Measurements from ENCODE around the gene TSPAN11.

The TSPAN11 gene

DNA sequence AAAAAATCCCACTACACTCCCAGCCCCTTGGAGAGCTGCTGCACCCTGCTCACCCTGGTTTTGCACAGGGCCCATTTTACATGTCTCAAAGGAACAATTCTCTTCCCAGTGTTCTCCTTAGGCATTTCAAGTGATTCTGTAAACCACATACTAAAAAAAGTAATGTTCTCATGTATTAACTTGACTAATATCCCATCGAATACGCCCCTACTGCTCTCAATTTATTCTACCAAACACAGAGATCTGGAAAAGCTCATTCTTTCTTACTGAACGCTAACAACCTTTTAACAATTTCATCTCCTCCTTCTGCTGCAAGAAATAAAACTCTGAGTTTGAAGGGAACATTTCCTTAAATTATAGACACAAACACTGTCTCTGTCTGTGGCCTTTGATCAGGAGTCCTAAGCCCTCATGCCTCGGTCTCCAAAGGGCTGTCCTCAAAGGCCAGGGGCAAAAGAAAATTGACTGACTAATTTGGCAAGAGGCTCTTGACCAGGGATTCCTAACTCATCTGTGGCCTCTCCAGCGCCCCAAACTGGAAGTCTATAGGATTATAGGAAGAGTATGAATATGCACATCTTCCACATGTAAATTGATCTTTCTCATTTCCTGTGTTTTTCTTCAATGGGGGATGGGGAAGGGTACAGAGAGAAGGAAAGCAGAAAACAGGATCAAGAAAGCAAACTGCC is 17.1 kb upstream of the TSPAN11 start:
- no peak overlapping the region for H3K27ac ChIP-seq (ENCODE audit: low read depth, low read length)
- H3K36me3 ChIP-seq (ENCODE audit: control insufficient read depth in 5 of 5, insufficient read depth in 5 of 5, low read length in 5 of 5), result no peaks in the 10 kb centered on the region
- no peak overlapping the region for H3K9ac ChIP-seq (ENCODE audit: low read length in 5 of 5)
- H3K9me3 ChIP-seq (ENCODE audit: control insufficient read depth in 5 of 5, low read length in 5 of 5), result no peaks in the 10 kb centered on the region
- H3K27me3 ChIP-seq (ENCODE audit: control insufficient read depth in 5 of 5, insufficient read depth in 4 of 5, low read length in 5 of 5), result no peaks in the 10 kb centered on the region
- peaks cover 2 to 19% (median 10%) of the 10 kb centered on the region in 5 donors for H3K4me1 ChIP-seq (ENCODE audit: control insufficient read depth in 5 of 5, insufficient read depth in 5 of 5, low read length in 5 of 5)
- H3K4me3 ChIP-seq (ENCODE audit: low read depth in 1 of 5, low read length in 5 of 5), result no peak overlapping the region

- Histone ChIP-seq H3K4me3 (ENCODE audit: low read depth in 1 of 5, low read length in 5 of 5) (no peak overlapping the region), H3K27ac (ENCODE audit: low read depth, low read length) (no peak overlapping the region), H3K9ac (ENCODE audit: low read length in 5 of 5) (no peak overlapping the region), H3K27me3 (ENCODE audit: control insufficient read depth in 5 of 5, insufficient read depth in 4 of 5, low read length in 5 of 5) (no peaks in the 10 kb centered on the region), H3K36me3 (ENCODE audit: control insufficient read depth in 5 of 5, insufficient read depth in 5 of 5, low read length in 5 of 5) (no peaks in the 10 kb centered on the region), H3K9me3 (ENCODE audit: control insufficient read depth in 5 of 5, low read length in 5 of 5) (no peaks in the 10 kb centered on the region), H3K4me1 (ENCODE audit: control insufficient read depth in 5 of 5, insufficient read depth in 5 of 5, low read length in 5 of 5) (peaks cover 2 to 20% (median 10%) of the 10 kb centered on the region in 5 donors)
Observed at GRCh38 chr12:30910038-30910350, 16.6 kb upstream of the TSPAN11 start.

GRCh38 chr12:30911207-30911606 is 15.3 kb upstream of the TSPAN11 start:
- Histone ChIP-seq H3K9me3 (ENCODE audit: control insufficient read depth in 5 of 5, low read length in 5 of 5) (no peaks in the 10 kb centered on the region), H3K9ac (ENCODE audit: low read length in 5 of 5) (no peak overlapping the region), H3K4me3 (ENCODE audit: low read depth in 1 of 5, low read length in 5 of 5) (no peak overlapping the region), H3K36me3 (ENCODE audit: control insufficient read depth in 5 of 5, insufficient read depth in 5 of 5, low read length in 5 of 5) (no peaks in the 10 kb centered on the region), H3K4me1 (ENCODE audit: control insufficient read depth in 5 of 5, insufficient read depth in 5 of 5, low read length in 5 of 5) (peaks cover 4 to 26% (median 8%) of the 10 kb centered on the region in 5 donors), H3K27me3 (ENCODE audit: control insufficient read depth in 5 of 5, insufficient read depth in 4 of 5, low read length in 5 of 5) (no peaks in the 10 kb centered on the region), H3K27ac (ENCODE audit: low read depth, low read length) (no peak overlapping the region)

DNA sequence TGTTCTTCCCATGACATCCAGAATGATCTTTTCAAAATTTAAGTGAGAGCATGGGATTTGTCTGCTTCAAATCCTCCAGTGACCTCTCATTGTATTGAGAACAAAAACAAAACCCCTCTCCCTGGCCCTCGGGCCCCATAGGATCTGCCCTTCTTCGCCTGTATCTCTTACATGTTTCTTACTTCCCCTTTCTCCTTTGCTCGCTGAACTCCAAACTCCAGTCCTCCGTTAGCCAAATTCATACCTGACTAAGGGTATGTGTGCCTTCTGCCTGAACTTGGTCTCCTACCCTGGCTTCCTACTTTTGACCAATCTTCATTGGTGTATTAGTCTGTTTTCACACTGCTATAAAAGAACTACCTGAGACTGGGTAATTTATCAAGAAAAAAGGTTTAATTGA is 13.2 kb upstream of the TSPAN11 start:
- Histone ChIP-seq H3K9me3 (ENCODE audit: control insufficient read depth in 5 of 5, low read length in 5 of 5) (no peaks in the 10 kb centered on the region), H3K27ac (ENCODE audit: low read depth, low read length) (no peak overlapping the region), H3K27me3 (ENCODE audit: control insufficient read depth in 5 of 5, insufficient read depth in 4 of 5, low read length in 5 of 5) (no peaks in the 10 kb centered on the region), H3K4me1 (ENCODE audit: control insufficient read depth in 5 of 5, insufficient read depth in 5 of 5, low read length in 5 of 5) (peaks cover 4 to 26% (median 8%) of the 10 kb centered on the region in 5 donors), H3K4me3 (ENCODE audit: low read depth in 1 of 5, low read length in 5 of 5) (no peak overlapping the region), H3K36me3 (ENCODE audit: control insufficient read depth in 5 of 5, insufficient read depth in 5 of 5, low read length in 5 of 5) (no peaks in the 10 kb centered on the region), H3K9ac (ENCODE audit: low read length in 5 of 5) (no peak overlapping the region)

DNA sequence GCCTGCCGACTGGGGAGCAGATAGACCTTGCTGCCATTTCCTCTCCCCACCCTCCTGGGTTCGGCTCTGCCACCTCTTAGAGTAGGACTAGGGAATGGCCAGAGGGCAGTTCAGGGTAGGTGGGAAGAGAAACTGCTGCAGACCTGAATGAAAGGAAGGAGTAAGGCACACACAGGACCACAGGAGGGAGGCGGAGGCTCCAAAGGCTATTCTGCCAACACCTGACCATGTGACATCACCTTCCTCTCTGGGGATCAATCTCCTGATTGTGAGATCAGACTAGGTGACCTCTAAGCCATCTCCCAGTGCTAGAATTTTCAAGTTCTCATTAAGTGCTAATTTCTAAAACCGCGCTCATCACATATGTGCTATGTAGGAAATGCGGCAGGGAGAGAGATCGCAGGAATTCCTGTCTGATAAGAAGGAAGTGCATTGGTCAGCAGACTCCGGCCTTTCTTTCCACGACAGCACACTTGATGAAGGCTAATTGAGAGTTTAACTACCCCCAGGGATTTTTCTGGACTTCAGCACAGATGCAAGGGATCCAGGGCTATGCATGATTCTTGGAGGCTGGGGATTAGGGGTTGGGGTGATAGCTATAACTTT is 11.5 kb upstream of the TSPAN11 start:
- H3K4me1 ChIP-seq (ENCODE audit: control insufficient read depth in 5 of 5, insufficient read depth in 5 of 5, low read length in 5 of 5), result peaks cover 0 to 11% (median under 1%) of the 10 kb centered on the region in 5 donors
- no peak overlapping the region for H3K27ac ChIP-seq (ENCODE audit: low read depth, low read length)
- H3K9me3 ChIP-seq (ENCODE audit: control insufficient read depth in 5 of 5, low read length in 5 of 5), result no peaks in the 10 kb centered on the region
- H3K4me3 ChIP-seq (ENCODE audit: low read depth in 1 of 5, low read length in 5 of 5), result no peak overlapping the region
- H3K9ac ChIP-seq (ENCODE audit: low read length in 5 of 5), result no peak overlapping the region
- H3K36me3 ChIP-seq (ENCODE audit: control insufficient read depth in 5 of 5, insufficient read depth in 5 of 5, low read length in 5 of 5), result no peaks in the 10 kb centered on the region
- H3K27me3 ChIP-seq (ENCODE audit: control insufficient read depth in 5 of 5, insufficient read depth in 4 of 5, low read length in 5 of 5), result no peaks in the 10 kb centered on the region

GRCh38 chr12:30923057-30923456 is 3.5 kb upstream of the TSPAN11 start:
- Histone ChIP-seq H3K4me1 (ENCODE audit: control insufficient read depth in 5 of 5, insufficient read depth in 5 of 5, low read length in 5 of 5) (peaks cover 3 to 14% (median 13%) of the 10 kb centered on the region in 5 donors), H3K27ac (ENCODE audit: low read depth, low read length) (no peak overlapping the region), H3K36me3 (ENCODE audit: control insufficient read depth in 5 of 5, insufficient read depth in 5 of 5, low read length in 5 of 5) (no peaks in the 10 kb centered on the region), H3K9me3 (ENCODE audit: control insufficient read depth in 5 of 5, low read length in 5 of 5) (no peaks in the 10 kb centered on the region), H3K27me3 (ENCODE audit: control insufficient read depth in 5 of 5, insufficient read depth in 4 of 5, low read length in 5 of 5) (peaks cover 5 to 23% (median 16%) of the 10 kb centered on the region in 5 donors), H3K4me3 (ENCODE audit: low read depth in 1 of 5, low read length in 5 of 5) (no peak overlapping the region), H3K9ac (ENCODE audit: low read length in 5 of 5) (no peak overlapping the region)

DNA sequence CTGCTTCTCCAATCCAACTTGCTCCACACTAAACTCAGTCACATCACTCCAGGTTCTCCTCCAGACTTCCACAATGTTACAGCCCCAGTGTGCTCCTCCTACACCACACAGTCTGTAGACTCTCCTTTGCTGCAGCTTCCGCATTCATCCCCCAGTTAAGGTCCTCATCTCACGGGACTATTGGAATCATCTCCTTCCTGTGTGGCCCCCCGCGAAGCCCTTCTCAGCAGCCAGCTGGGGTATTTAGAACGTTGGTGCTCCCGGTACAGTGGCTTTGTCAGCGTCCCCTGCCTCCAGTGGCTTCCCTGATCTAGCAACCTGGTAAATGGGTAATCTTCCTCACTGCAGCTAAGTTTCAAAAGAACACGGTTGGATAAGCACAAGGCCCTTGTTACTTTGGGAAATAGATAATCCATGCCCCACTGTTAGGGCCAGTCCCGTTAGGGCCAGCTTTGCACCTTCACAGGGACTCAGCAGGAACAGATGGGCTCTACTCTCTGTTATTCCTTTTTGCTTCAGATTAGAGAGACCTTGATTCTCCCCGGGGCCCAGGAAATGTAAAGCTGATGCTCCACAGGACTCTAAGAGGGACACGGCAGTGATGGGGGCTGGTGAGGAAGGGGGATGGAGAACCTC is 823 bp upstream of the TSPAN11 start:
- peak overlapping the region in 1 of 5 donors; percentile 17 for H3K9ac ChIP-seq (ENCODE audit: low read length in 5 of 5)
- no peak overlapping the region for H3K27ac ChIP-seq (ENCODE audit: low read depth, low read length)
- peaks cover 5 to 28% (median 17%) of the 10 kb centered on the region in 5 donors for H3K27me3 ChIP-seq (ENCODE audit: control insufficient read depth in 5 of 5, insufficient read depth in 4 of 5, low read length in 5 of 5)
- peaks cover 3 to 34% (median 13%) of the 10 kb centered on the region in 5 donors for H3K4me1 ChIP-seq (ENCODE audit: control insufficient read depth in 5 of 5, insufficient read depth in 5 of 5, low read length in 5 of 5)
- no peaks in the 10 kb centered on the region for H3K9me3 ChIP-seq (ENCODE audit: control insufficient read depth in 5 of 5, low read length in 5 of 5)
- no peaks in the 10 kb centered on the region for H3K36me3 ChIP-seq (ENCODE audit: control insufficient read depth in 5 of 5, insufficient read depth in 5 of 5, low read length in 5 of 5)
- H3K4me3 ChIP-seq (ENCODE audit: low read depth in 1 of 5, low read length in 5 of 5), result peak overlapping the region; percentile 38 to 58 (median 51)

GRCh38 chr12:30927222-30927611 is 669 bp downstream of the TSPAN11 start:
- no peak overlapping the region for H3K27ac ChIP-seq (ENCODE audit: low read depth, low read length)
- peak overlapping the region in 2 of 5 donors; percentile 51 to 53 for H3K4me3 ChIP-seq (ENCODE audit: low read depth in 1 of 5, low read length in 5 of 5)
- peaks cover 5 to 28% (median 17%) of the 10 kb centered on the region in 5 donors for H3K27me3 ChIP-seq (ENCODE audit: control insufficient read depth in 5 of 5, insufficient read depth in 4 of 5, low read length in 5 of 5)
- H3K4me1 ChIP-seq (ENCODE audit: control insufficient read depth in 5 of 5, insufficient read depth in 5 of 5, low read length in 5 of 5), result peaks cover 3 to 36% (median 13%) of the 10 kb centered on the region in 5 donors
- no peak overlapping the region for H3K9ac ChIP-seq (ENCODE audit: low read length in 5 of 5)
- no peaks in the 10 kb centered on the region for H3K9me3 ChIP-seq (ENCODE audit: control insufficient read depth in 5 of 5, low read length in 5 of 5)
- no peaks in the 10 kb centered on the region for H3K36me3 ChIP-seq (ENCODE audit: control insufficient read depth in 5 of 5, insufficient read depth in 5 of 5, low read length in 5 of 5)

- Histone ChIP-seq H3K4me1 (ENCODE audit: control insufficient read depth in 5 of 5, insufficient read depth in 5 of 5, low read length in 5 of 5) (peaks cover 3 to 36% (median 13%) of the 10 kb centered on the region in 5 donors), H3K9me3 (ENCODE audit: control insufficient read depth in 5 of 5, low read length in 5 of 5) (no peaks in the 10 kb centered on the region), H3K9ac (ENCODE audit: low read length in 5 of 5) (no peak overlapping the region), H3K4me3 (ENCODE audit: low read depth in 1 of 5, low read length in 5 of 5) (no peak overlapping the region), H3K27ac (ENCODE audit: low read depth, low read length) (no peak overlapping the region), H3K27me3 (ENCODE audit: control insufficient read depth in 5 of 5, insufficient read depth in 4 of 5, low read length in 5 of 5) (peaks cover 5 to 28% (median 17%) of the 10 kb centered on the region in 5 donors), H3K36me3 (ENCODE audit: control insufficient read depth in 5 of 5, insufficient read depth in 5 of 5, low read length in 5 of 5) (no peaks in the 10 kb centered on the region)
Observed at GRCh38 chr12:30928356-30929244, 2.1 kb downstream of the TSPAN11 start.

Measured in subcutaneous abdominal adipose tissue (tissue), 5 donors.